Measurements from ENCODE around the gene GMDS.

DNA sequence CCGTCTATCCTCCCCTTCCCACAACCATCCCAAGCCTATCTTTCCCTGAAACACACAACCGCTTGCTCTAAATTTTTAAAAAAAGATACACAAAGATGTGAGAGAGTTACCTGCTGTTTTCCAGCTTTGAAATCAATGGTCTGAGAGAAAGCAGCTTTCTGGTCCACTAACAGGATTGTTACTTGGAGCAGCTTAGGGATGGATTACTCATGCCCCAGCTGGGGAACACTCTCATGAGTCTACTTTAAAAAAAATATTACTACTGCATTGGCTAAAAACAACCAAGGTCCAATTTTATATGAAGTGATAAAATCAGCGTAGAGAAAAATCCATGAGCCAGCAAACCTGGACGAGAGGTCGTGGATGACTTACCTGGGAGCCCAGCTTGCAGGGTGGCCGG is 665.3 kb downstream of the GMDS start:
- TF ChIP-seq, protein P1, sequence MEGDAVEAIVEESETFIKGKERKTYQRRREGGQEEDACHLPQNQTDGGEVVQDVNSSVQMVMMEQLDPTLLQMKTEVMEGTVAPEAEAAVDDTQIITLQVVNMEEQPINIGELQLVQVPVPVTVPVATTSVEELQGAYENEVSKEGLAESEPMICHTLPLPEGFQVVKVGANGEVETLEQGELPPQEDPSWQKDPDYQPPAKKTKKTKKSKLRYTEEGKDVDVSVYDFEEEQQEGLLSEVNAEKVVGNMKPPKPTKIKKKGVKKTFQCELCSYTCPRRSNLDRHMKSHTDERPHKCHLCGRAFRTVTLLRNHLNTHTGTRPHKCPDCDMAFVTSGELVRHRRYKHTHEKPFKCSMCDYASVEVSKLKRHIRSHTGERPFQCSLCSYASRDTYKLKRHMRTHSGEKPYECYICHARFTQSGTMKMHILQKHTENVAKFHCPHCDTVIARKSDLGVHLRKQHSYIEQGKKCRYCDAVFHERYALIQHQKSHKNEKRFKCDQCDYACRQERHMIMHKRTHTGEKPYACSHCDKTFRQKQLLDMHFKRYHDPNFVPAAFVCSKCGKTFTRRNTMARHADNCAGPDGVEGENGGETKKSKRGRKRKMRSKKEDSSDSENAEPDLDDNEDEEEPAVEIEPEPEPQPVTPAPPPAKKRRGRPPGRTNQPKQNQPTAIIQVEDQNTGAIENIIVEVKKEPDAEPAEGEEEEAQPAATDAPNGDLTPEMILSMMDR (IDR thresholded peaks at IDR 0.05; ENCODE audit: borderline replicate concordance, extremely low read depth, low read length, poor library complexity, severe bottlenecking) = no peak
- TF ChIP-seq EZH2 (IDR thresholded peaks at IDR 0.05; ENCODE audit: borderline replicate concordance, low read depth, low read length, severe bottlenecking) = no peak

Data from DND-41 (cell line).